Hepatic stellate cell (primary cell): ENCODE data around the gene INPP4A.
"Not testable (repeated sequence)": the region's sequence is repeated elsewhere in the genome, so short reads cannot be mapped to it uniquely, and the experiment has no call there.

Source experiments
- DNase-seq: peaks from one replicate; pipeline ENCODE4 v3.0.0; 2011; ENCODE audit warnings: low spot score

The INPP4A gene

GRCh38 chr2:98588880-98589431, 144.3 kb downstream of the INPP4A start:
- DNase-seq, result no peak

GRCh38 chr2:98589489-98589888, 144.8 kb downstream of the INPP4A start:
- no peak for DNase-seq

GRCh38 chr2:98592565-98592964, 147.9 kb downstream of the INPP4A start:
- no peak for DNase-seq

- DNase-seq, result not testable (repeated sequence)
Measured at GRCh38 chr2:98594665-98595064, 150.0 kb downstream of the INPP4A start.

GRCh38 chr2:98598781-98599428, 154.2 kb downstream of the INPP4A start:
- no peak for DNase-seq

GRCh38 chr2:98601532-98602132, 157.0 kb downstream of the INPP4A start:
- peak; percentile 41 for DNase-seq

- no peak for DNase-seq
Measured at GRCh38 chr2:98604547-98604946, 159.9 kb downstream of the INPP4A start.

- no peak for DNase-seq
Measured at GRCh38 chr2:98605076-98605475, 160.4 kb downstream of the INPP4A start.

GRCh38 chr2:98606431-98606830, 161.8 kb downstream of the INPP4A start:
- no peak for DNase-seq

- DNase-seq, result no peak
Measured at GRCh38 chr2:98607104-98607503, 162.4 kb downstream of the INPP4A start.

GRCh38 chr2:98607741-98608115, 163.1 kb downstream of the INPP4A start:
- DNase-seq, result peak; percentile 21

- peak; percentile 91 for DNase-seq
Measured at GRCh38 chr2:98608116-98608961, 163.7 kb downstream of the INPP4A start, which contains the start of the genes COA5 and UNC50. TSS of gene COA5 (minus strand) at chr2:98608512. CDS start at chr2:98608405, 107 bp downstream. TSS of gene UNC50 (plus strand) at chr2:98608589. CDS start at chr2:98609760, 1,171 bp downstream.

GRCh38 chr2:98608962-98609604, 164.4 kb downstream of the INPP4A start:
- DNase-seq, result peak; percentile 50

GRCh38 chr2:98614024-98614739, 169.5 kb downstream of the INPP4A start:
- DNase-seq, result no peak

- no peak for DNase-seq
Measured at GRCh38 chr2:98615481-98615880, 170.8 kb downstream of the INPP4A start.

- no peak for DNase-seq
Measured at GRCh38 chr2:98617149-98617548, 172.5 kb downstream of the INPP4A start.

- no peak for DNase-seq
Measured at GRCh38 chr2:98623657-98624056, 179.0 kb downstream of the INPP4A start.

- DNase-seq, result no peak
Measured at GRCh38 chr2:98632351-98632750, 187.7 kb downstream of the INPP4A start.

GRCh38 chr2:98634406-98635092, 189.9 kb downstream of the INPP4A start:
- DNase-seq, result no peak

GRCh38 chr2:98637401-98638147, 192.9 kb downstream of the INPP4A start:
- DNase-seq, result no peak
